Transverse colon (tissue), 4 donors: ENCODE results near the gene ARF6. TPM values are rescaled to one million over a fixed set of nuclear protein-coding genes. Genes with fewer than 3 reads are reported as not detected.

Experiments used
- DNase-seq: peaks from one replicate; pipeline ENCODE4 v3.0.0-alpha.2; 2019
- H3K27ac ChIP-seq, 4 donors: fragments of 200-600 bp; sonication (generic); 2 replicates each; pipeline ENCODE4 v1.5.1; 2016 to 2018; ENCODE audit warnings: inconsistent platforms in 4 of 4
- H3K27me3 ChIP-seq: fragments of 200-600 bp; sonication (generic); 2 replicates; pipeline ENCODE4 v1.5.1; 2017; ENCODE audit warnings: inconsistent platforms
- H3K36me3 ChIP-seq, 4 donors: fragments of 200-600 bp; sonication (generic); 2 replicates each; pipeline ENCODE4 v1.5.1; 2017 to 2019; ENCODE audit warnings: inconsistent platforms in 4 of 4
- H3K4me1 ChIP-seq, 4 donors: fragments of 200-600 bp; sonication (generic); 2 replicates each; pipeline ENCODE4 v1.5.1; 2017 to 2020; ENCODE audit warnings: inconsistent platforms in 4 of 4
- H3K4me3 ChIP-seq, 4 donors: fragments of 200-600 bp; sonication (generic); 1 replicate in 1 of 4; 2 replicates in 3 of 4; pipeline versions ENCODE4 v1.5.1 to v1.6.1; 2017 to 2019; ENCODE audit warnings: inconsistent platforms in 4 of 4
- H3K9me3 ChIP-seq, 2 donors: fragments of 200-600 bp; sonication (generic); 2 replicates each; pipeline ENCODE4 v1.5.1; 2017 to 2019; ENCODE audit warnings: inconsistent platforms in 2 of 2
- EP300 ChIP-seq: sonication (generic); formaldehyde crosslinking; IDR thresholded peaks from one replicate; pipeline ENCODE4 v1.6.1; 2017; ENCODE audit warnings: antibody characterized with exemption, low read depth
- POLR2A ChIP-seq: fragments of 450-650 bp; IDR thresholded peaks from one replicate; pipeline ENCODE4 v1.6.1; 2016; ENCODE audit warnings: antibody characterized with exemption, mild to moderate bottlenecking, moderate library complexity
- POLR2AphosphoS5 ChIP-seq, 3 donors: sonication (generic); formaldehyde crosslinking; IDR thresholded peaks; one replicate each; pipeline ENCODE4 v1.6.1; 2016; ENCODE audit warnings: antibody characterized with exemption in 3 of 3
- WGBS, 2 donors: methylation state at CpG; one replicate each; pipeline ENCODE4 v1.1.5; 2018; ENCODE audit warnings: low coverage in 1 of 2; 5-methylcytosine and 5-hydroxymethylcytosine counted together
- in situ Hi-C, 4 donors: fragments of 200-750 bp; cut with MboI; loops; one replicate each; pipeline versions ENCODE4 v1.15.0 to v1.15.1; 2017; ENCODE audit warnings: low sequenced_read_pairs in 3 of 4, low pct_ligation_motif_present in 1 of 4, low pct_unique_long_range_greater_than_20kb in 1 of 4
- intact Hi-C: fragments of 100-400 bp; cut with DNase I; formaldehyde crosslinking; loops from one replicate; pipeline ENCODE4 v1.15.1; 2023; ENCODE audit warnings: low total_unique reads
- total RNA-seq, 4 donors: library from RNA; depleted of rRNA; stranded (reverse); fragments of >200 nt; gene quantifications; one replicate each; pipeline ENCODE4 v1.1.0, GENCODE V29; 2016
- TF ChIP-seq, protein P1 (sequence below), 5 experiments: fragments of 200-600 bp in 3 of 5; fragments of 450-650 bp in 2 of 5; sonication (generic) in 3 of 5; IDR thresholded peaks; 1 replicate in 2 of 5; 2 replicates in 3 of 5; pipeline ENCODE4 v1.5.1; 2016 to 2017; ENCODE audit warnings: antibody characterized with exemption in 5 of 5, inconsistent platforms in 3 of 5, mild to moderate bottlenecking in 2 of 5, moderate library complexity in 1 of 5

The ARF6 gene
- total RNA-seq, 4 donors from 2014 or later = 70.3 to 120 (median 101) TPM

DNA sequence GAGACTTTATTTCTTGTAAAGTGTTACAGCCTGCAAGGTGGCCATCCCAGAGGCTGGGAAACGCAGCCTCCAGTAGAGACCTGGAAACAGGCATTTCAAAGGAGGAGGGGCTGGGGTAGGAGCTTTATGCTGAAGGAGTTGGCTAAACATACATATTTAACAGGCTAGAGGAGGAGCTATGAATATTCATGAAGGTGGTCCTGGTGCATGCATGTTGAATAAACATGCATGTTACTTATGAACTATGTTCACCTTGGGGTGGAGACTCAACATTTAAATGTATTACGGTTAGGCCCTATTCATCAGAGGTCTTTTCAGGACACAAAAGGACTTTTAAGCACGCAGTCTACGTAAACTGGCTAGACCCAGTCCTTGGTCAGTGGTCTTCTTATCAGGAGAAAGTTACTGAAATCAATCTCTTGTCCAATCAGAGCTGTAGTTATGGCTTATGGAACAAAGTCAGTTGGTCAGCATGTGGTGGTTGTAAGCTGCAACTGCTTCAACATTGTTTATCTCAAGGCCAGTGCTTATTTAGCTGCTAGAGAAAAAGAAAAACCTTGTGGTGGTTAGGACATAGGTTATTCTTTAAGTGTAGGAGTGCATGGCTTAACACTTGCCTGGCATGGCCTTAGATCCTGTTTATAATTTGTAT is 11.4 kb upstream of the ARF6 start:
- Histone ChIP-seq H3K27me3 (no peaks in the 10 kb centered on the region), H3K36me3 (no peaks in the 10 kb centered on the region), H3K4me3 (no peak overlapping the region), H3K9me3 (no peaks in the 10 kb centered on the region), H3K4me1 (peaks cover 0 to 33% (median 8%) of the 10 kb centered on the region in 4 donors), H3K27ac (no peak overlapping the region)
- TF ChIP-seq POLR2A (no peak), EP300 (no peak), POLR2AphosphoS5 (IDR thresholded peaks at IDR 0.05) (no peak)
- TF ChIP-seq, protein P1, sequence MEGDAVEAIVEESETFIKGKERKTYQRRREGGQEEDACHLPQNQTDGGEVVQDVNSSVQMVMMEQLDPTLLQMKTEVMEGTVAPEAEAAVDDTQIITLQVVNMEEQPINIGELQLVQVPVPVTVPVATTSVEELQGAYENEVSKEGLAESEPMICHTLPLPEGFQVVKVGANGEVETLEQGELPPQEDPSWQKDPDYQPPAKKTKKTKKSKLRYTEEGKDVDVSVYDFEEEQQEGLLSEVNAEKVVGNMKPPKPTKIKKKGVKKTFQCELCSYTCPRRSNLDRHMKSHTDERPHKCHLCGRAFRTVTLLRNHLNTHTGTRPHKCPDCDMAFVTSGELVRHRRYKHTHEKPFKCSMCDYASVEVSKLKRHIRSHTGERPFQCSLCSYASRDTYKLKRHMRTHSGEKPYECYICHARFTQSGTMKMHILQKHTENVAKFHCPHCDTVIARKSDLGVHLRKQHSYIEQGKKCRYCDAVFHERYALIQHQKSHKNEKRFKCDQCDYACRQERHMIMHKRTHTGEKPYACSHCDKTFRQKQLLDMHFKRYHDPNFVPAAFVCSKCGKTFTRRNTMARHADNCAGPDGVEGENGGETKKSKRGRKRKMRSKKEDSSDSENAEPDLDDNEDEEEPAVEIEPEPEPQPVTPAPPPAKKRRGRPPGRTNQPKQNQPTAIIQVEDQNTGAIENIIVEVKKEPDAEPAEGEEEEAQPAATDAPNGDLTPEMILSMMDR (IDR thresholded peaks at IDR 0.05) = no peak
- intact Hi-C loops = no loop called here
- in situ Hi-C loops = no loop called here
- 95 to 97% methylated on average over 4 of the region's 4 CpGs for WGBS, 2 donors
- DNase-seq = no peak

DNA sequence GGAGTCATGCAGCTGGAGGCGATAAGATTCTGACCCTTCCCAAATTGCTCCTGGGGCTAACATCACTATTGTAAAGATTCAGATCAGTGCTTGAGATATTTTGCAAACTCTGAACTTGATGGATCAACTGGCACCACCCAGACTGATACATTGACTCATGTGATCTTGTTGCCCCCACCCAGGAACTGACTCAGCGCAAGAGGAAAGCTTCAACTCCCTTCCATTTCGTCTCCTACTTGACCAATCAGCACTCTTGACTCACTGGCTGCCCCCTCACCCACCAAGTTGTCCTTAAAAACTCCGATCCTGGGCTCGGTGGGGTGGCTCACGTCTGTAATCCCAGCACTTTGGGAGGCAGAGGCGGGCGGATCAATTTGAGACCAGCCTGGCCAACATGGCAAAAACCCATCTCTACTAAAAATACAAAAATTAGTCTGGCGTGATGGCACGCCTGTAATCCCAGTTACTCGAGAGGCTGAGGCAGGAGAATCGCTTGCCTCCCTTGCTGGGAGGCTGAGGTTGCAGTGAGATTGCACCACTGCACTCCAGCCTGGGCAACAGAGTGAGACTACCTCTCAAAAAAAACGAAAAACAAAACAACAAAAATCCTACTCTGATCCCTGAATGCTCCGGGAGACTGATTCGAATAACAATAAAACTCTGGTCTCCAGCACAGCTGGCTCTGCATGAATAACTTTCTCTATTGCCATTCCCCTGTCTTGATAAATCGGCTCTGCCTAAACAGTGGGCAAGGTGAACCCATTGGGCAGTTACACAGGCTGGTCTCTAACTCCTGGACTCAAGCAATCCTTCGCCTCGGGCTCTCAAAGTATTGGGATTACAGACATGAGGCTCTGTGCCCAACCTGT is 9.8 kb upstream of the ARF6 start:
- no peaks in the 10 kb centered on the region for H3K36me3 ChIP-seq
- TF ChIP-seq POLR2A (no peak), POLR2AphosphoS5 (IDR thresholded peaks at IDR 0.05) (no peak), EP300 (no peak)
- TF ChIP-seq, protein P1 (IDR thresholded peaks at IDR 0.05) = no peak
- no peak overlapping the region for H3K4me3 ChIP-seq
- H3K9me3 ChIP-seq = no peaks in the 10 kb centered on the region
- 90 to 93% methylated on average over 2 to 18 of the region's 18 CpGs for WGBS, 2 donors
- intact Hi-C loops = no loop called here
- no peak overlapping the region for H3K27ac ChIP-seq
- DNase-seq = no peak
- no peaks in the 10 kb centered on the region for H3K27me3 ChIP-seq
- peaks cover 0 to 39% (median 10%) of the 10 kb centered on the region in 4 donors for H3K4me1 ChIP-seq
- in situ Hi-C loops = no loop called here

DNA sequence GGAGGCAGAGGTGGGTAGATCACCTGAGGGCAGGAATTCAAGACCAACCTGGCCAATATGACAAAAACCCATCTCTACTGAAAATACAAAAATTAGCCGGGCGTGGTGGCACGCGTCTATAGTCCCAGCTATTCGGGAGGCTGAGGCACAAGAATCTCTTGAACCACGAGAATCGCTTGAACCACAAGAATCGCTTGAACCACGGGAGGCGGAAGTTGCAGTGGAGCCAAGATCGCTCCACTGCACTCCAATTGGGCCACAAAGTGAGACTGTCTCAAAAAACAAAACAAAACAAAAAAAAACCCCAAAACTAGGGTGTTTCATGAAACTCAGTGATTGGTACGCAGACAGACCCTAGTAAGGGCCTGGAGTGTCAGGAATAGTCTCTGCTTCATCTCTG is 6.4 kb upstream of the ARF6 start:
- TF ChIP-seq EP300 (no peak), POLR2A (no peak), POLR2AphosphoS5 (IDR thresholded peaks at IDR 0.05) (no peak)
- TF ChIP-seq, protein P1 (IDR thresholded peaks at IDR 0.05) = no peak
- Histone ChIP-seq H3K36me3 (no peaks in the 10 kb centered on the region), H3K9me3 (no peaks in the 10 kb centered on the region), H3K27me3 (no peaks in the 10 kb centered on the region), H3K4me3 (no peak overlapping the region), H3K4me1 (peaks cover under 1 to 27% (median 8%) of the 10 kb centered on the region in 4 donors), H3K27ac (no peak overlapping the region)
- intact Hi-C loops = no loop called here
- WGBS, 2 donors = 86 to 100% methylated on average over 2 to 12 of the region's 12 CpGs
- in situ Hi-C loops = no loop called here
- DNase-seq = no peak

DNA sequence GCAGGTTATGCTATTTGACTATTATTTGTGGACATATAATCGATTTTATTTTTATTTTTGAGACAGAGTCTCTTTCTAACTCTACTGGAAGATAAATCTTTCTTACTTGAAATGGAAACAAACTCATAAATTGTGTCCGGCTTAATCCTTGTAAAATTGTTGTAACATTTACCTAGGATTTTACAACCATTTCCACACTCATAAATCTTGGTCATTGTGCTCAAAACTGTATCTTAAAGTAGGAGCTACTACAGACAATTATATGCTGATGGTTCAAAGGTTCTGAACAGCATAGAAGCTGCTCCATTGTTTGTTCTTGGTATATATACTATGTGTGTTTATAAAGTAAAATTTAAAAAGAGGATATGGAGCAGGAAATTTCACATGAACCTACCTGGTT is 4.6 kb upstream of the ARF6 start:
- Histone ChIP-seq H3K27me3 (no peaks in the 10 kb centered on the region), H3K4me1 (peaks cover 7 to 34% (median 15%) of the 10 kb centered on the region in 4 donors), H3K9me3 (no peaks in the 10 kb centered on the region), H3K27ac (peak overlapping the region; percentile 70 to 80 (median 80)), H3K4me3 (no peak overlapping the region), H3K36me3 (no peaks in the 10 kb centered on the region)
- in situ Hi-C loops (no loop called here), intact Hi-C loops (no loop called here)
- no peak for DNase-seq
- TF ChIP-seq POLR2A = no peak
- TF ChIP-seq EP300 = no peak
- TF ChIP-seq POLR2AphosphoS5 (IDR thresholded peaks at IDR 0.05) = peak in 2 of 3 donors; percentile 43 to 60
- TF ChIP-seq, protein P1 (IDR thresholded peaks at IDR 0.05) = no peak
- WGBS, 2 donors = 17 to 32% methylated on average over 1 to 2 of the region's 2 CpGs
